Mesothelial cell of epicardium (in vitro differentiated cells): ENCODE data around the gene SHROOM1. TPM values are rescaled to one million over a fixed set of nuclear protein-coding genes. Genes with fewer than 3 reads are reported as not detected.

Experiments
- DNase-seq, 2 experiments: peaks; one replicate each; pipeline ENCODE4 v3.0.0; 2021; ENCODE audit warnings: low spot score in 2 of 2; ENCODE audit not compliant: unreplicated experiment in 2 of 2
- H3K27ac Mint-ChIP-seq: 2 replicates; pipeline ENCODE4 v1.8.0; 2021; ENCODE audit warnings: mixed read lengths
- H3K27me3 Mint-ChIP-seq: 2 replicates; pipeline ENCODE4 v1.8.0; 2021; ENCODE audit warnings: low read depth, mixed read lengths
- H3K36me3 Mint-ChIP-seq: 2 replicates; pipeline ENCODE4 v1.8.0; 2021; ENCODE audit warnings: mixed read lengths
- H3K4me1 Mint-ChIP-seq: 2 replicates; pipeline ENCODE4 v1.8.0; 2021; ENCODE audit warnings: mixed read lengths
- H3K4me3 Mint-ChIP-seq: 2 replicates; pipeline ENCODE4 v1.8.0; 2021; ENCODE audit warnings: mild to moderate bottlenecking, moderate library complexity, mixed read lengths
- H3K9me3 Mint-ChIP-seq: 2 replicates; pipeline ENCODE4 v1.8.0; 2021; ENCODE audit warnings: mixed read lengths
- total RNA-seq: library from RNA; stranded (reverse); gene quantifications from 3 replicates; pipeline ENCODE4 v1.2.1, GENCODE V29; 2021
- TF ChIP-seq, protein P1 (sequence below): fragments of 200-600 bp; sonication (generic); IDR thresholded peaks from one replicate; pipeline ENCODE4 v1.5.0; 2021; ENCODE audit warnings: antibody characterized with exemption; ENCODE audit not compliant: unreplicated experiment

Gene SHROOM1
- total RNA-seq, 1 donor from 2014 or later = 12.2 TPM

DNA sequence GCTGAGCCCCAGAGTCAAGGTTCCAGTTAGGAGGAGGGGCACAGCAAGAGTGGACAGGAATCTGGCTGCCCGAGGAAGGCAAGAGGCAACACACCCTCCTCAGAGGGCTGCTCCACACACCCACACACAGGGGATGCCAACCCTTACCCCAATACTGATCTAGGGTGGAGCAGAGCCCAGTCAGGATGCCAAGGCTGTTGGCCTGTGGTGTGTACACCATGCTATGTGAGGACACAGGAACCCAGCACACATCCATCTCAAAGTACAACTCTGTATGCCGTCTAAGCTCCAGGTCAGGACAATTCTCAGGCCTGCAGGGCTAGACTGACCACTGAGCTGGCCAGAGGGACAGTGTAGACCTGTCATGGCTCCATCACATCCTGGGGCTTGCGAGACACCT lies 56.0 kb downstream of the SHROOM1 start:
- no peaks in the 10 kb centered on the region for H3K36me3 Mint-ChIP-seq
- no peak overlapping the region for H3K27ac Mint-ChIP-seq
- peaks cover 3% of the 10 kb centered on the region for H3K27me3 Mint-ChIP-seq
- peaks cover 34% of the 10 kb centered on the region for H3K4me1 Mint-ChIP-seq
- TF ChIP-seq, protein P1, sequence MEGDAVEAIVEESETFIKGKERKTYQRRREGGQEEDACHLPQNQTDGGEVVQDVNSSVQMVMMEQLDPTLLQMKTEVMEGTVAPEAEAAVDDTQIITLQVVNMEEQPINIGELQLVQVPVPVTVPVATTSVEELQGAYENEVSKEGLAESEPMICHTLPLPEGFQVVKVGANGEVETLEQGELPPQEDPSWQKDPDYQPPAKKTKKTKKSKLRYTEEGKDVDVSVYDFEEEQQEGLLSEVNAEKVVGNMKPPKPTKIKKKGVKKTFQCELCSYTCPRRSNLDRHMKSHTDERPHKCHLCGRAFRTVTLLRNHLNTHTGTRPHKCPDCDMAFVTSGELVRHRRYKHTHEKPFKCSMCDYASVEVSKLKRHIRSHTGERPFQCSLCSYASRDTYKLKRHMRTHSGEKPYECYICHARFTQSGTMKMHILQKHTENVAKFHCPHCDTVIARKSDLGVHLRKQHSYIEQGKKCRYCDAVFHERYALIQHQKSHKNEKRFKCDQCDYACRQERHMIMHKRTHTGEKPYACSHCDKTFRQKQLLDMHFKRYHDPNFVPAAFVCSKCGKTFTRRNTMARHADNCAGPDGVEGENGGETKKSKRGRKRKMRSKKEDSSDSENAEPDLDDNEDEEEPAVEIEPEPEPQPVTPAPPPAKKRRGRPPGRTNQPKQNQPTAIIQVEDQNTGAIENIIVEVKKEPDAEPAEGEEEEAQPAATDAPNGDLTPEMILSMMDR = no peak
- H3K9me3 Mint-ChIP-seq = no peaks in the 10 kb centered on the region
- H3K4me3 Mint-ChIP-seq = no peak overlapping the region
- no peak for DNase-seq

DNA sequence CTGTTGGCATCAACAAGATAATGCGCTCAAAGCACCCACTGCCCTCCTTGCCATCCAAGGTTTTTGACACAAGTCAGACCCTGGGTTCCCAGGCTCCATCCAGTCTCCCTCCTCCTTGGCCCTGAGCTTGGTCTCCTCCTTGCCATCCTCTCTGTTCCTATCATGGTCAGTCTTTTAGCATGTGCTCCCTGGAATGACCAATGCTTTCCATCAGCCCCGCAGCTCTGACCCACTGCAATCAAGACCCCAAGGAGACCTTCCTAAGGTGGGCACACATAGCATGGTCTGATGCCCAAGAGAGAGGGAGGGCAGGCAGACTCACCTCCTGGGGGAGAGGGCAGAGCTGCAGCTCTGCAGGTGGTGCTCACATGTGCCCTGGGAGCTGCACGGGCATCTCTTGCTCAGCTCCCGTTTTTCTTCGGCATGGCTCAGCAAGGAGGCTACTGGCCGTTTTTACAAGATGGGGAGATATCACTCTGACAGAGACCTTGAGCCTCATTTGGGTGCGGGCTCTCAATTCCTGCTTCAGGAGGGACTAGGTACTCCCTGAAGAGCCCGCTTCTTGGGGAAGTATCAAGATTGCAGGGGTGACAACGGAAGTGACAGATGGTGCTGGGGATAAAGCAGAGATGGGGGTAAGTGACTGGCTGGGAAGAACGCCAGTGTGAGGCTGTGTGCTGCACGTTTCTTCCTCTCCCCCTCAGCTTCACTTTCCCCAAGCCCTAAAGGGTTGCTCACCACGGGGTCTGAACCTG lies 56.7 kb downstream of the SHROOM1 start:
- Mint-ChIP-seq H3K4me1 (peaks cover 34% of the 10 kb centered on the region), H3K27ac (no peak overlapping the region), H3K4me3 (no peak overlapping the region)

DNA sequence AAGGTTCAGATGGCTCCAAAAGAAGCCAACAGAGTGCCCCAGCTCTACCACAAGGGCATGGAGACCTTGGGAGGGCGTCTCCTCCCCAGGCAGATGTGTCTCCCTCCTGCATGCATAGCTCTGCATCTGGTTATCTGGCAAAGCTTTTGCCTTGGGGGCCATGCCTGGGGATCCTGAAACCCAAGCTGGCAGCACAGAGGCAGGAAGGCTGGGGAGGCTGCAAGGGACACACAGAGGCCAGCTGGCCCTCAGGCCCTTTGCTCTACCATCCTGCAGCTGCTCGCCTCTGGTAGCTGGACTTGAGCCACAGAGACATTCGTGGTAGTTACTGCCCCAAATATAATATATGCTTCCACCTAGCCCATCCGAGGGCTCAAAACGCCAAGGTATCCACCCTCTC lies 57.3 kb downstream of the SHROOM1 start:
- H3K4me3 Mint-ChIP-seq = no peak overlapping the region
- no peaks in the 10 kb centered on the region for H3K9me3 Mint-ChIP-seq
- no peaks in the 10 kb centered on the region for H3K36me3 Mint-ChIP-seq
- no peak overlapping the region for H3K27ac Mint-ChIP-seq
- no peaks in the 10 kb centered on the region for H3K27me3 Mint-ChIP-seq
- no peak for DNase-seq
- H3K4me1 Mint-ChIP-seq = peaks cover 32% of the 10 kb centered on the region
- TF ChIP-seq, protein P1 = no peak

More for the DNA sequence above, 56.7 kb downstream of the SHROOM1 start:
- DNase-seq = no peak
- H3K36me3 Mint-ChIP-seq = no peaks in the 10 kb centered on the region
- no peaks in the 10 kb centered on the region for H3K9me3 Mint-ChIP-seq
- peaks cover under 1% of the 10 kb centered on the region for H3K27me3 Mint-ChIP-seq
- TF ChIP-seq, protein P1 = no peak

DNA sequence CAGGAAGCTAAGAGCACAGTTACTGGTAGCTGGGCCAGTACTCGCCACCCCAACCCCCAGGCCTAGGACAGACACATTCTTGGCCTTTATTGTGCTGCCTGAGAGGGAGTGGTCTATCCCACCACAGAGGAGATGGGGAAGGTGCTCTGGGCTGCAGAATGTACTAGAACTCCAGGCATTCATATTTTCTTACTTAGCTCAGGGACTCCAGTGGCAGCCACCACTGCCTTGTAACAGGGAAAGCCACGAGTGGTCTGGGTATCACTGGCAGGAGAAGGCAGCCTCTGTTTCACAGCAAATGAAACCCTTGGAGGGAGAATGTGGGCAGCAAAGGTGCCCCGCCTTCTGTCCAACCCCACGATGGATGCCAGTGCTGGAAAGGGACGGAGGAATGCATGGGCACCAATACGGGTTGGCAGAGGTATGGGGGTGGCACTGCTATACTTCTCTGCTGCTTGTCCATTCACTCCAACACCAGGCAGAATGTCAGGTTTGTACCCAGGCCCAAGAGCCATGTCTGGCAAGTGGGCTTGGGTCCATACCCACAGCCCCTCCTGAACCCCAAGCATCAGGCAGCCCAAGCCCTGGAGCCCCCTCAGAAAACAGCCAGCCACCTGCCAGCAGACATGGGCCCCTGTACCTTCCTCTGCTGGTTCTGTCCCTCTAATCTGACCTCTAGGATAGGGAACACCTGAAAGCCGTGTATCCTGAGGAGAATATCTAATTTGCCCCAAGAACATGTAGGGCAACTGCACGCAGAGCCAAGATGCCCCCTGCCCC lies 58.0 kb downstream of the SHROOM1 start:
- Mint-ChIP-seq H3K27ac (peak overlapping the region; percentile 39), H3K27me3 (no peaks in the 10 kb centered on the region), H3K36me3 (no peaks in the 10 kb centered on the region), H3K9me3 (no peaks in the 10 kb centered on the region), H3K4me1 (peaks cover 30% of the 10 kb centered on the region), H3K4me3 (no peak overlapping the region)
- no peak for DNase-seq
- TF ChIP-seq, protein P1 = no peak

Other genes with a start within 250 kb of the SHROOM1 start
- gene IL13, start 172.5 kb downstream of the SHROOM1 start, total RNA-seq = 0.33 to 0.78 TPM (median 0.50 TPM) in 3 replicates
- not detected in 3 replicates for gene IL4, start 156.7 kb downstream of the SHROOM1 start, total RNA-seq
- gene KIF3A, start 93.1 kb downstream of the SHROOM1 start, total RNA-seq = 24.7 to 28.2 TPM (median 27.4 TPM) in 3 replicates
- 1.5 to 2.5 TPM (median 1.8 TPM) in 3 replicates for gene CCNI2, start 83.2 kb downstream of the SHROOM1 start, total RNA-seq
- 54.9 to 58.9 TPM (median 58.6 TPM) in 3 replicates for gene SEPTIN8, start 53.4 kb downstream of the SHROOM1 start, total RNA-seq
- 0.52 to 0.67 TPM (median 0.64 TPM) in 3 replicates for gene SOWAHA, start 17.3 kb downstream of the SHROOM1 start, total RNA-seq
- 0.93 to 1.2 TPM (median 0.98 TPM) in 3 replicates for gene GDF9, start 35.8 kb upstream of the SHROOM1 start, total RNA-seq
- gene UQCRQ, start 36.0 kb upstream of the SHROOM1 start, total RNA-seq = 258 to 329 TPM (median 308 TPM) in 3 replicates
- 1.9 to 2.6 TPM (median 1.9 TPM) in 3 replicates for gene LEAP2, start 43.0 kb upstream of the SHROOM1 start, total RNA-seq
- 117 to 119 TPM (median 117 TPM) in 3 replicates for gene AFF4, start 133.0 kb upstream of the SHROOM1 start, total RNA-seq
- gene ZCCHC10, start 195.9 kb upstream of the SHROOM1 start, total RNA-seq = 18.2 to 19.5 TPM (median 18.7 TPM) in 3 replicates
- gene HSPA4, start 221.4 kb upstream of the SHROOM1 start, total RNA-seq = 109 to 111 TPM (median 111 TPM) in 3 replicates